ENCODE results near the gene KIF6. TPM values are rescaled to one million over a fixed set of nuclear protein-coding genes. Genes with fewer than 3 reads are reported as not detected.
A peak's percentile ranks its signal among the peaks of the same experiment; 100 is the strongest.

The KIF6 gene, protein sequence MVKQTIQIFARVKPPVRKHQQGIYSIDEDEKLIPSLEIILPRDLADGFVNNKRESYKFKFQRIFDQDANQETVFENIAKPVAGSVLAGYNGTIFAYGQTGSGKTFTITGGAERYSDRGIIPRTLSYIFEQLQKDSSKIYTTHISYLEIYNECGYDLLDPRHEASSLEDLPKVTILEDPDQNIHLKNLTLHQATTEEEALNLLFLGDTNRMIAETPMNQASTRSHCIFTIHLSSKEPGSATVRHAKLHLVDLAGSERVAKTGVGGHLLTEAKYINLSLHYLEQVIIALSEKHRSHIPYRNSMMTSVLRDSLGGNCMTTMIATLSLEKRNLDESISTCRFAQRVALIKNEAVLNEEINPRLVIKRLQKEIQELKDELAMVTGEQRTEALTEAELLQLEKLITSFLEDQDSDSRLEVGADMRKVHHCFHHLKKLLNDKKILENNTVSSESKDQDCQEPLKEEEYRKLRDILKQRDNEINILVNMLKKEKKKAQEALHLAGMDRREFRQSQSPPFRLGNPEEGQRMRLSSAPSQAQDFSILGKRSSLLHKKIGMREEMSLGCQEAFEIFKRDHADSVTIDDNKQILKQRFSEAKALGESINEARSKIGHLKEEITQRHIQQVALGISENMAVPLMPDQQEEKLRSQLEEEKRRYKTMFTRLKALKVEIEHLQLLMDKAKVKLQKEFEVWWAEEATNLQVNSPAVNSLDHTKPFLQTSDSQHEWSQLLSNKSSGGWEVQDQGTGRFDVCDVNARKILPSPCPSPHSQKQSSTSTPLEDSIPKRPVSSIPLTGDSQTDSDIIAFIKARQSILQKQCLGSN
- 10 to 100 TPM in 1 of 4 donors, under 1 TPM in 2, not detected in 1; 0.14 to 46.6 (median 0.48) TPM for total RNA-seq

DNA sequence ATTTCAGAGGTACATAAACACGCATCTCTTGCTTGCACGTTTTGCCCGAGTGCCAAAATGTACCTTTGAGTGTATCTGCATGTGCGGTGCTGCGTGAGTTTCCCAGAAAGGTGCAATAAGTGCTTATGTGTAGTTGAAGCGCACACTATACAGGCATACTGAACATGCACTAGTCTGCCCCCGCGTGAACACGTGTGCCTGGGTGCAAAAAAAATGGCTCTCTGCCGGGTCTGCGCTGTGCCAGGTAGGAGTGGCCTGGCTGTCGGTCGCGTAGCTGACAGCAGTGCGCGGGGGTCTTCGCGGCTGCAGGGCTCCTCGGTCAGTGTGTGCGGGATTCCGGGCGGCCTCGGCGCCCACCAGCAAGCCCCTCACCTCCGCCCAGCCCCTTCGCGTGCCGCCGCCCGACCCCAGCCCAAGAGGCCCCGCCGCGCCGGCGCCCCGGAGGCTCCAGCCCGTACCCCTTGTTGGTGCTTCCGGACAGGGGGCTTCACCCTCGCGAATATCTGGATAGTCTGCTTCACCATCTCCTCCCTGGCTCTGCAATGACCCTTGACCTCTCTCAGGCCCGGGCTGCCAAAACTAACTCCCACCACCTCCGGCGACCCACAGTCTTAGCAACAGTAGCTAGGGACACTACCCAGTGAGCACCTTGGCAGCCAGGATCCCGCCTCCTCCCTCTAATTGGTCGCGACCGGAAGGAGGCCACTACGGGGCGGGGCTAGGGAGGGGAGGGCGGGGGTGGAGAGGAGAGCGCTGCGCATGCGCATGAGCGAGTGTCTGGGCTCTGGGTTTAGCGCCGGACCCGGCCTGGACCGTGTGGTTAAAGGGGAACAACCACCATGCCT lies at the start of gene KIF6:
TSS of gene KIF6 (minus strand) at position 622 of the 845 bp plus-strand sequence. CDS start at position 524, 98 bp downstream.
- H3K36me3 ChIP-seq, result no peaks in the 10 kb centered on the region
- H3K9me3 ChIP-seq, result no peaks in the 10 kb centered on the region
- WGBS, 2 donors (ENCODE audit: low coverage in 1 of 2), result 6% methylated on average over 35 of the region's 58 CpGs; no CpG with 5 or more reads in 1 of the 2 donors
- DNase-seq, result peak; percentile 92
- intact Hi-C loops (cut with DNase I; ENCODE audit: low total_unique reads), result no loop called here
- peak within 1 kb of the TSS; percentile 68 to 83 (median 80) for H3K4me3 ChIP-seq
- H3K4me1 ChIP-seq, result peaks cover 0 to 4% (median 2%) of the 10 kb centered on the region in 4 donors
- peak in 1 of 5 experiments; percentile 25 for TF ChIP-seq CTCF (IDR thresholded peaks at IDR 0.05)
- no peak for TF ChIP-seq EP300 (IDR thresholded peaks at IDR 0.05; ENCODE audit: low read depth)
- TF ChIP-seq POLR2A (IDR thresholded peaks at IDR 0.05), result no peak
- no peak for TF ChIP-seq POLR2AphosphoS5 (IDR thresholded peaks at IDR 0.05)
- H3K27ac ChIP-seq, result peak within 1 kb of the TSS in 3 of 4 donors; percentile 48 to 74 (median 60)
- H3K27me3 ChIP-seq, result no peaks in the 10 kb centered on the region
- in situ Hi-C loops (cut with MboI; ENCODE audit: low pct_ligation_motif_present in 1 of 4, low pct_unique_long_range_greater_than_20kb in 1 of 4, low sequenced_read_pairs in 3 of 4), result no loop called here

- no peaks in the 10 kb centered on the region for H3K9me3 ChIP-seq
- no peak overlapping the region for H3K4me3 ChIP-seq
- DNase-seq, result no peak
- H3K27ac ChIP-seq, result peak overlapping the region in 3 of 4 donors; percentile 54 to 74 (median 57)
- in situ Hi-C loops (cut with MboI; ENCODE audit: low pct_ligation_motif_present in 1 of 4, low pct_unique_long_range_greater_than_20kb in 1 of 4, low sequenced_read_pairs in 3 of 4) (no loop called here), intact Hi-C loops (cut with DNase I; ENCODE audit: low total_unique reads) (no loop called here)
- no peaks in the 10 kb centered on the region for H3K36me3 ChIP-seq
- TF ChIP-seq POLR2A (IDR thresholded peaks at IDR 0.05), result no peak
- H3K4me1 ChIP-seq, result no peaks in the 10 kb centered on the region
- no peaks in the 10 kb centered on the region for H3K27me3 ChIP-seq
- WGBS, 2 donors (ENCODE audit: low coverage in 1 of 2), result 88 to 100% methylated on average over 1 to 2 of the region's 2 CpGs
These were observed 48.6 kb upstream of the KIF6 start for GRCh38 chr6:39773782-39774181.

- in situ Hi-C loops (cut with MboI; ENCODE audit: low pct_ligation_motif_present in 1 of 4, low pct_unique_long_range_greater_than_20kb in 1 of 4, low sequenced_read_pairs in 3 of 4), result no loop called here
- 68% methylated on average over 4 to 6 of the region's 6 CpGs for WGBS, 2 donors (ENCODE audit: low coverage in 1 of 2)
- H3K27me3 ChIP-seq, result no peaks in the 10 kb centered on the region
- peak overlapping the region in 3 of 4 donors; percentile 54 to 74 (median 57) for H3K27ac ChIP-seq
- no peak for DNase-seq
- intact Hi-C loops (cut with DNase I; ENCODE audit: low total_unique reads), result no loop called here
- no peaks in the 10 kb centered on the region for H3K4me1 ChIP-seq
- H3K9me3 ChIP-seq, result no peaks in the 10 kb centered on the region
- TF ChIP-seq POLR2AphosphoS5 (IDR thresholded peaks at IDR 0.05) (peak in 1 of 3 donors; percentile 62), POLR2A (IDR thresholded peaks at IDR 0.05) (no peak)
- no peak overlapping the region for H3K4me3 ChIP-seq
- H3K36me3 ChIP-seq, result no peaks in the 10 kb centered on the region
These were observed 47.5 kb upstream of the KIF6 start for GRCh38 chr6:39772559-39773273.

GRCh38 chr6:39770446-39770845 lies 45.2 kb upstream of the KIF6 start:
- Histone ChIP-seq H3K4me3 (no peak overlapping the region), H3K9me3 (no peaks in the 10 kb centered on the region), H3K4me1 (no peaks in the 10 kb centered on the region), H3K36me3 (no peaks in the 10 kb centered on the region), H3K27me3 (no peaks in the 10 kb centered on the region), H3K27ac (no peak overlapping the region)
- TF ChIP-seq EP300 (IDR thresholded peaks at IDR 0.05; ENCODE audit: low read depth) (no peak), POLR2A (IDR thresholded peaks at IDR 0.05) (no peak), POLR2AphosphoS5 (IDR thresholded peaks at IDR 0.05) (no peak), CTCF (IDR thresholded peaks at IDR 0.05) (no peak)
- 79 to 100% methylated on average over 2 to 4 of the region's 4 CpGs for WGBS, 2 donors (ENCODE audit: low coverage in 1 of 2)
- DNase-seq, result no peak
- intact Hi-C loops (cut with DNase I; ENCODE audit: low total_unique reads), result no loop called here
- in situ Hi-C loops (cut with MboI; ENCODE audit: low pct_ligation_motif_present in 1 of 4, low pct_unique_long_range_greater_than_20kb in 1 of 4, low sequenced_read_pairs in 3 of 4), result no loop called here
